Endothelial cell of umbilical vein (primary cell): ENCODE data around the gene APOLD1.

Source experiments
- CTCF ChIP-seq, 2 donors: IDR thresholded peaks; 1 replicate in 1 of 2; 2 replicates in 1 of 2; pipeline ENCODE4 v1.5.1; 2011; ENCODE audit warnings: low read length in 2 of 2, mild to moderate bottlenecking in 2 of 2, moderate library complexity in 2 of 2, control low read depth in 1 of 2, inconsistent platforms in 1 of 2, low read depth in 1 of 2; ENCODE audit not compliant: insufficient read depth in 1 of 2; ENCODE audit errors: extremely low read depth in 1 of 2
- EZH2 ChIP-seq: IDR thresholded peaks from 2 replicates; pipeline ENCODE4 v1.6.1; 2012; ENCODE audit warnings: borderline replicate concordance, low read depth, mild to moderate bottlenecking, moderate library complexity, low read length, inconsistent platforms; ENCODE audit not compliant: severe bottlenecking
- POLR2A ChIP-seq: IDR thresholded peaks from 2 replicates; pipeline ENCODE4 v1.6.1; 2012; ENCODE audit warnings: low read depth, mild to moderate bottlenecking, control low read depth, low read length

- TF ChIP-seq CTCF (IDR thresholded peaks at IDR 0.05; ENCODE audit: extremely low read depth in 1 of 2, insufficient read depth in 1 of 2, low read depth in 1 of 2, low read length in 2 of 2) (no peak), EZH2 (no peak), POLR2A (no peak)
Observed at GRCh38 chr12:12798480-12798879, 13.0 kb downstream of the APOLD1 start.
